Measurements from ENCODE around the gene CLCN6. TPM values are rescaled to one million over a fixed set of nuclear protein-coding genes. Genes with fewer than 3 reads are reported as not detected.

CLCN6 gene
- total and polyA plus RNA-seq, 2 of the 8 experiments (the other 6 are each of a cell fraction or from before 2014, with no cell fraction given) = 15.7 to 26.0 TPM

- H4K20me1 ChIP-seq (replicated peaks in 1 of 2; ENCODE audit: control insufficient read depth in 1 of 2, insufficient read depth in 2 of 2, low read length in 2 of 2) = no peaks in the 10 kb centered on the region
- POLR2A ChIA-PET (ENCODE audit: partially characterized antibody) = interaction anchor here (0.6 to 9.5 kb wide), 4 partner anchors 27 to 90 kb away, joined by 3 to 109 read pairs (median 3); no protein-coding TSS in a partner anchor
- peaks cover 0 to 2% of the 10 kb centered on the region in 2 experiments; a peak in 2 of 4 replicates for H3K9me3 ChIP-seq (ENCODE audit: insufficient read depth in 2 of 2, low read depth in 1 of 2, low read length in 1 of 2)
- H3K36me3 ChIP-seq (ENCODE audit: control insufficient read depth in 2 of 4, insufficient read depth in 4 of 4, low read length in 3 of 4) = no peaks in the 10 kb centered on the region
- DNase-seq (ENCODE audit: low read depth in 1 of 2, low spot score in 2 of 2) (no peak), FAIRE-seq (no peak)
- no peak overlapping the region for H3K18ac ChIP-seq (ENCODE audit: extremely low read depth, low read length)
- H3K4me3 ChIP-seq (ENCODE audit: extremely low read depth in 1 of 4, insufficient read depth in 2 of 4, low read depth in 3 of 4, low read length in 4 of 4) = no peak overlapping the region
- H3K23me2 ChIP-seq (ENCODE audit: low read depth, low read length) = no peaks in the 10 kb centered on the region
- no peaks in the 10 kb centered on the region for H3K27me3 ChIP-seq (replicated peaks in 1 of 4; ENCODE audit: control insufficient read depth in 3 of 4, extremely low read depth in 1 of 4, insufficient read depth in 3 of 4, low read length in 3 of 4)
- 73% methylated on average over 6 of the region's 6 CpGs; no CpG with 5 or more reads in 1 of the 2 experiments for WGBS, 2 experiments (ENCODE audit: extremely low coverage in 1 of 2, insufficient coverage in 1 of 2, insufficient read length in 1 of 2, insufficient replicate concordance in 2 of 2, low coverage in 1 of 2, low lambda C conversion rate in 2 of 2, missing lambda C conversion rate in 1 of 2)
- no peak overlapping the region for H2BK5ac ChIP-seq (ENCODE audit: low read depth, low read length)
- H2BK15ac ChIP-seq (ENCODE audit: low read length) = no peak overlapping the region
- H3K4me1 ChIP-seq (replicated peaks in 1 of 4; ENCODE audit: control insufficient read depth in 3 of 4, insufficient read depth in 4 of 4, low read length in 3 of 4) = no peaks in the 10 kb centered on the region
- H3K23ac ChIP-seq (ENCODE audit: insufficient read length) = no peak overlapping the region
- H2BK12ac ChIP-seq (ENCODE audit: low read depth, low read length) = no peak overlapping the region
- no peak overlapping the region for H2BK120ac ChIP-seq (replicated peaks; ENCODE audit: low read depth, low read length)
- H4K5ac ChIP-seq (ENCODE audit: insufficient read length, low read depth, low read length) = no peak overlapping the region
- CTCF ChIA-PET (ENCODE audit: partially characterized antibody) = interaction anchor here (0.6 to 3.6 kb wide), 8 partner anchors 10 to 170 kb away, joined by 3 to 21 read pairs (median 5); no protein-coding TSS in a partner anchor
- no peak overlapping the region for H2AK5ac ChIP-seq (ENCODE audit: low read depth, low read length)
- no peak overlapping the region for H2AFZ ChIP-seq (ENCODE audit: low read length)
- no peak overlapping the region for H3K4me2 ChIP-seq (ENCODE audit: insufficient read depth in 1 of 2, low read depth in 2 of 2, low read length in 2 of 2)
- H3K79me2 ChIP-seq (ENCODE audit: control insufficient read depth in 1 of 2, insufficient read depth in 2 of 2, low read length in 2 of 2) = no peaks in the 10 kb centered on the region
- no peak for TF ChIP-seq SRF (IDR thresholded peaks at IDR 0.05; ENCODE audit: low read depth, low read length)
- no peak overlapping the region for H3K56ac ChIP-seq (replicated peaks; ENCODE audit: insufficient read length, low read depth, low read length)
- no peaks in the 10 kb centered on the region for H3K79me1 ChIP-seq (ENCODE audit: low read depth, low read length)
- no peak overlapping the region for H3K9ac ChIP-seq (replicated peaks in 1 of 4; ENCODE audit: extremely low read depth in 1 of 4, low read depth in 3 of 4, low read length in 3 of 4)
- H2BK20ac ChIP-seq (ENCODE audit: low read length) = no peak overlapping the region
- no peak overlapping the region for H3K4ac ChIP-seq (replicated peaks; ENCODE audit: insufficient read length, low read depth, low read length)
- H4K91ac ChIP-seq (replicated peaks; ENCODE audit: insufficient read length, low read length) = no peak overlapping the region
- H3K27ac ChIP-seq (ENCODE audit: low read depth, low read length) = no peak overlapping the region
- no peak overlapping the region for H3K14ac ChIP-seq (ENCODE audit: insufficient read length)
- no peak overlapping the region for H4K8ac ChIP-seq (ENCODE audit: extremely low read depth, insufficient read depth, low read length)
These were observed 71.1 kb downstream of the CLCN6 start for GRCh38 chr1:11877074-11877473.
